NCI-H187 treated with DMSO at 0.1 percent for 48 hours (cell line): ENCODE measurements around the gene SLC66A2.

ENCODE experiments used
- DNase-seq: peaks from one replicate; lab custom pipeline; 2025; lab: John Stamatoyannopoulos, UW

Gene SLC66A2

DNA sequence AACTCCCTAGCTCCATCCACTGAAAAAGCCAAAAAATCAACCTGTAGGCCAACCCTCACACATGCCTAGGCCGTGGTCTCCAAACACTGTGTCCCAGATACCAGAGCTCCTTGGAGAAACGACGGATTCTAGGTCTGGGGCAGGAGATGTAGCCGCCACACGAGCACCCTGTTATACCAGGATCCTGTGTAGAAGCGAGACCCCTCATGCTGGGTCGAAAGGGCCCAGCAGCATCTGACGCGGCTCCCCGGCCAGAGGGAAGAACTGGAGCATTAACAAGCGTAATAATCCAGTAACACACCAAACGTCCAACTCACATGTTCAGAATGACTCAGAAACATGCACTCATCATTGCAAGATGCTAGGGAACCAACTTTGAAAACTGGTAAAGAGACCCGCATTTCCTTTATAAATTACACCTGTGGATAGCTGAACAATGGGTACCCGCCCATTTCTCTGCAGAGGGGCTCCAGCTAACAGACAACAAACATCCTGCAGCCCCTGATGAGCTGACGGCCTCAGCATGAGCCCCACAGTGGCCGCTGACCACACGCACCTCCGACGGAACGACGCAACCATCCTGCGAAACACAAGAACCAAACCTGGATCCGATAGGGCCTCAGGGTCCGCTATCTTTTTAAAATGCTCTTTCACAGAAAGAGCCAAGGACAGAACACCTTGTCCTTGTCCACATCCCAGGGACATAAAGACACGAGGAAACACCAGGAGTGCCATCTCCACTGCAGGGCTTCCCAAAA lies 14.2 kb downstream of the SLC66A2 start:
- no peak for DNase-seq

- no peak for DNase-seq
Observed at GRCh38 chr18:79936641-79937040, 14.8 kb downstream of the SLC66A2 start.

DNA sequence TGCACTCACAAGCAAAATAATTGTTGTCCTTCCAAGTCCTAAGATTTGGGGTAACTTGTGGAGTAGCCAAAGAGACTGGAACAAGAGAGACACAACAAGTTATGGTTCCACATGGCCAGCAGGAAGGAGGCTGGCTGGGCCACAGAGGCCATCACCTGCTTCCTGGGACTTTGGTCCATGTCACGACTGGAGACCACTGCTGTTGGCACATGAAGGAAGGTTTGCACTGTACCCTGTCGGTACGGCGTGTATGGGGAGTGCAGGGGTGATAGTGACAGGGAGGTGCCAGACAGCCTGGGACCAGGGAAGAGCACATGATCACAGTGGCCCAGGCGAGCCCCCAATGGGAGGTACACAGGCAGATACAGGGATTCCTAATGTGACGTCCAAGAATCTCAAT lies 15.5 kb downstream of the SLC66A2 start:
- no peak for DNase-seq

DNA sequence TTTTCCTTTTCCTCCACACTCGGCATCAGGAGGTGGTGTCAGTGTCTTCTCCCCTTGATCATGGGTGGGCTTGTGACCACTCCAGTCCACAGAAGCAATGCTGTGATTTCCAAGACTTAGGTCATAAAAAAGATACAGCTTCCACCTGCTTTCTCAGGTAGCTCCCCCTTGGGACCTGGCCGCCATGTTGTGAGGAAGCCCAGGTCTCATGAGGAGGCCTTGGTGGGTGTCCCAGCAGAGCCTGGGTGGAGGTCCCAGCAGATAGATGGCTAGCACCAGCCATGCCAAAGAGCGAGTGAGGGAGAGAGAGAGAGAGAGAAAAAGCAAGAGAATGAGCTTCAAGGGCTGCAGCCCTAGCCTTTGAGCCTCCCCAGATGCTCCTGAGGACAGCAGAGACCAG lies 16.0 kb downstream of the SLC66A2 start:
- DNase-seq = no peak

DNA sequence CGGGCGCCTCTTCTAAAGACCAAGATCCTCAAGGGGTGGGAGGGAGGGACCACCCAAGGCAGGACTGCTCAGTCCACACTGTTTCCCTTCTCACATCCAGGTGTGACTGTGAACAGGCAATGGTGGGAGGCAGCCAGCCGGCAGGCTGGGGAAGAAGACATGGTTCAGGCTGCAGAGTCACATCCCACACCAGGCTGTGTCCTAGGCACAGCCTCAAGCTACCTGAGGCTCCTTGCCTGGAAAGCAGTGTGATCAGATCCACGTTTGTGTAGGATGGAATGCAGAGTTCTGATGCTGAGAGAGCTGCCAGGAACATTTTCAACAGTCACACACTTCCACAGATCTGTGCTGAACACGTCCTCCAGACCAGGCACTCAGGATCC lies 16.4 kb downstream of the SLC66A2 start:
- no peak for DNase-seq

DNA sequence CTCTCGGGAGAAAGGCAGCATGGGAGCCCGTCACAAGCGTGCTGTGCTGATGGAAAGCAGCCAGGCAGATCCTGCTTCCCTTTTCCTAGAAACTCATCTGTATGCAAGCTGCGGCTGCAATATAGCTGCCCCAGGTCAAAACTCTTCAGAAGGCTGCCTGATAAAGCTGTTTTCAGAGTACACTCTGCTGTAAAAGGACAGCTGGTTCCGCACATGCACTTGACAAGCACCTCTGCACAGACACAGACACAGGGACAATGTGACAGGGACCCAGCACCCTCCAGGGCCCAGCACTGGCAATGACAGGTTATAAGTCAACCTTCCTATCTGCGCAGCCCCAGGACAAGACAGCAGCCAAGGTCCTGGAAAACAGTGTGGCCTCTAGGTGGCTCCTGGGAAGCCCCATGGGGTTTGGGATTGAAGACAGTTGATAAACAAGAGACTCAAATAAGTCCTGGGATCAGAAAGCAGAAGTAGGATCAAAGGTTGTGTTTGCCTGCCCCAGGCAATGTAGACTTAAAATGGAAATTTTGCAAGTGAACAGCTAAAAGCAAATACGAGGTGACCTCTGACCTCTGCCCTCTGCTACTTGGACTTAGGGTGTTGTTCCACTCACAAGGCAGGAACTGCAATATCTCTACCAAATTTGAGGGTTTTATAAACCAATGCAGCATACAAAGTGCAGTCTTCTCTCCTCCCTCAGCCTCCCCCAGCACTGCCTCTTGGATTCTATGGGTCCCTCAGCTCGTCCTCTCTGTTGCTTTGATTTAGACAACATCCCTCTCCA lies 16.9 kb downstream of the SLC66A2 start:
- DNase-seq = no peak

GRCh38 chr18:79933765-79934164 lies 17.7 kb downstream of the SLC66A2 start:
- no peak for DNase-seq

DNA sequence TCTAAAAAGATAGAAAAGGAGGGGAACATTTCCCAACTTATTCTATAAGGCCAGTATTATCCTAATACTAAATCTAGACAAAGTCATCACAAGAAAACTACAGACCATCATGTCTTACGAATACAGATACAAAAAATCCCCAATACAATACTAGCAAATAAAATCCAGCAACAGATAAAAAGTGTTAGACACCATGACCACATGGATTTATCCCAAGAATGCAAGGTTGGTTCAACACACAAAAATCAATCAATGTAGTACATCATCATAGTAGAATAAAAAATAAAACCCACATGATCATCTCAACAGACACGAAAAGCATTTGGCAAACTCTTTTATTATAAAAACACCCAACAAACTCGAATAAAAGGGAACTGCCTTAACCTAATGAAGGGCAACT lies 18.5 kb downstream of the SLC66A2 start:
- no peak for DNase-seq

GRCh38 chr18:79931475-79931874 lies 20.0 kb downstream of the SLC66A2 start:
- no peak for DNase-seq

DNA sequence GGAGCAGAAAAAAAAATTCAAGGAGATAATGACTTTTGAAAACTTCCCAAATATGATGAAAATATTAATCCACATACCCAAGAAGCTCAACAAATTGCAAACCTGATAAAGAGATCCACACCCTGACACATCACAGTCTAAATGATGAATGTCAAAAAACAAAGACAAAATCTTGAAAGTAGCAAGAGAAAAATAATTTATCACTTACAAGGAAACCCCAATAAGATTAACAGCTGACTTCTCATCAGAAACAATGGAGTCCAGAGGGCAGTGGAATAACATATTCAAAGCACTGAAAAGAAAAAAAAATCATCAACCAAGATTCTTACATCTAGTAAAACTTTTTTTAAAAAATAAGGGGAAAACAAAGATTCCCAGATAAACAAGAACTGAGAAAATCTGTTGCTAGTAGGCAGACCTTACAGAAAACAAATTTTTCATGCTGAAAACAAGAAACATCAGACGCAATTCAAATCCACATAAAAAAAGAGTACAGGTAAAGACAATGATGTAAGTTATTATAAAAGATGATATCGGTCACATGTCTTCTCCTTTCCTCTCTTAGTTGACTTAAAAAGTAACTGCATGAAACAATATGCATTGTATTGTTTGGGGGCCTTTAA lies 21.3 kb downstream of the SLC66A2 start:
- no peak for DNase-seq

GRCh38 chr18:79928563-79928960 lies 22.9 kb downstream of the SLC66A2 start:
- no peak for DNase-seq

DNA sequence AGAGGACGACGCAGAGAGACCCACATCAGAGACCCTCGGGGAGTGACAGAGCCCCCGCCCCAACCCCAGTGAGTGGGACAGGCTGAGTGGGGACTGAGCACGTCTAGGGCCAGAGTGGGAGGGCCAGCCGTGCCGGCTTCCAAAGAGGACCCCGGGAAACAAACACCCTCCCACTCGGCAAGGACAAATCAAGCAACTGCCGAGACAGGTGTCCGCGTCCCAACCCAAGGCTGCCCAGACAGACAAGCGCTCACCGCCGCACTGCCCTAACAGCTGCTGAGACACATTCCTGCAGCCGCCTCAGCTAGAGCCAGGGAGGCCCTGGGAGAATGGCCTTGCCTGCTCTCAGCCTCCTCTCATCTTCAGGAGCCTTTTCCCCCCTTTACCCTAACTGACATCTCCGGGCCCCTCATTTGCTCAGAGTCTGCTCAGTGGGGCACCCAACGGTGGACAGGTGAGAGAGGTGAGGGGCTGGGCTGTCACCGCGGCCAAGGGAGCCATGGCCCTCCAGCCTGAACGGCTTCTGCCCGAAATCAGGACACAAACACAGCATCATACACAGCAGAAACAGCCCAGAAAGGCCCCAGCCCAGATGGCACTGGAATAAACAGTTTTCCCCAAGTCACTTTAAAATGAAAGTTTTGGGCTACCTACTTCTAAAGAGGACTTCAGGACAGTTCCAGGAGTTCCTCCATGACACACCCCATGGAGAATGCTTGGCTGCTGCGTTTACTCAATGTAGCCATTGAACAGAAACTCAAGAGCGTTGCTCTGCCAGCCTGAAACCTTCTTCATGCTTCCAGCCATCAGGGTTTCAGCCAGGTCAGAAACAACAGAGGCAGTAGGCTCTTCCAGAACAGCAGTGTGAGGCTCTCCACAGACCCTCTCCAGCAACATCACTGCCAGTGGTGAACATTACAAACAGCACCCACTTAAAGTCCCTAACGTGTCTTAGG lies 23.6 kb downstream of the SLC66A2 start:
- no peak for DNase-seq

DNA sequence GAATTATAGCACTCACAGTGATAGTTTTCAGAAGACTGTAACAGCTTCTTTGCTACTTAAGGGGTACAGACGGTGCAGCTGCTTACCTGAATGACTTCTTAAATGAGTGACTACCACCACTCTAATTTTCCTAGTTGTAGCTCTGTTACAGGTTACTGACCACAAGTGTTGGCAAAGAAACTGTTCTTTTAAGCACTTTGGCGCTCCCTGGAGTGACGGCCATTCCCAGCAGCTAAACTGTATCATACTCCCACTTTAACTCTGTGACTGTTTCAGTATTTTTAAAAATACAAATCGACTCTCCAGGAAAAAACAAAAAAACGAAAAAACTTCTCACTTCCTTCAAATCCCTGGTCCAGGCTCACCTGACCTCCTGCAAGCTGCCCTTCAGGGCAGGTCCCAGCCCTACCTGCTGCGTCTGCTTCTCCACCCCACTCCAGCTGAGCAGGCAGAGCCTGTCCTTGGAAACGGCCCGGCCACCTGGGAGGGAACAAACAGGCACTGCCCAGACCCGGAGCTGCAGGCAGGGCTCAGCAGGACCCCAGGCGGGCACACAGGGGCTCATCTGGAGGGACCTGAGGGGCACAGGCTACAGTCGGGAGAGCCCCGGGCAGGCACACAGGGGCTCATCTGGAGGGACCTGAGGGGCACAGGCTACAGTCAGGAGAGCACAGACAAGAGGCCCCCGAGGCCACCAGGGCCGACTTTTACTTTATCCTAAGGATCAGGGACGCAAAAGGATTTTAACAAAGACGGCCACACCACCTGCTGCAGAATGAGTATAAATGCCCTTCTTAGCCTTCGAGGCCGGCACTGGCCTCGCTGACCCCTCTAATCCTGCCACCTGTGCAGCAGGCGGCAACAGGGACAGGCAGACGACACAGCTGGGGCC lies 24.5 kb downstream of the SLC66A2 start:
- DNase-seq = no peak

- no peak for DNase-seq
Observed at GRCh38 chr18:79926306-79926705, 25.1 kb downstream of the SLC66A2 start.

DNA sequence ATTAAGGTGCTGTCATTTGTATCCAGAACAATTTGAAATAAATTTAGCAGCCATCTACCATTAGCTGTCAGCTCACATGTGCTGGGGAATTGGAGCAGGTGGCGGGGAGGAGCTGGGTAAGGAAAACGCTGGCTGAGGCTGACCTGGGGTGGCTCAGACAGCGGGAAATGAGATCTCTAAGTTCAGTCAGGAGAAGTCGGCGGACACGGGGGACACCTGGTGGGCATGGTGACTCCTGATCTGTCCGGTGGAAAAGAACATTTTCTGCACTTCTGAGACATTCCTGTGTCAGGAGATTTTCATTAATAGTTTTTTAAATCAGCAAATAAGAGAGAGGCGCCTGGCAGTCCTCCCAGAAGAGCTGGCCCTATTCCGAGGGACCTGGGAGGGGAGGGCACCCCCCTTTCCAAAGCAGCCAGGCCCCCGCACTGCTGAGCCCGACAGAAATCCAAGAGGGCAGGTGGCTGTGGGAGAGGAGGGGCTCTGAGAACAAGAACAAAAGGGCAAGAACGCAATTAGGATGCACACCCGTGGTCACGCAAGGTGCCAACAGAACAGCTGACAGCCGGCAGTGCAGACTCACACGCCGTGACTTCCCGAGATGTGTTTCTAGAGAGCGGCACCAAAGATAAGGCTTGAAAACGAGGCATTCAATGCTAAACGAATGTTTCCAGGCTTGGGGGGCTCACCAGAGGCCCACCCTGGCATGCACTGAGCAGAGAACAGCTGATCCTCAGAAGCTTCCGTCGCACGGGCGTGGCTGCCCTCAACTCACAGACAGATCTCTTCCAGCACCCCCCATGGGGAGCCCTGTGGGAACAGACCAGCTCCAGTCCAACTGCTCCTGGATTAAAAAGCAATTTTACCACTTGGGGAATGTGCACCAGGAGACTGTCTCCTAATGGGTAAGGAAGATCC lies 26.4 kb downstream of the SLC66A2 start:
- DNase-seq = peak; percentile 36

- no peak for DNase-seq
Observed at GRCh38 chr18:79923896-79924585, 27.4 kb downstream of the SLC66A2 start.

GRCh38 chr18:79922971-79923411 lies 28.5 kb downstream of the SLC66A2 start:
- DNase-seq = no peak

GRCh38 chr18:79921984-79922965 lies 29.2 kb downstream of the SLC66A2 start:
- DNase-seq = no peak
